ENCODE results near the gene ZNF830.

GRCh38 chr17:35003778-35004177 is 42.4 kb downstream of the ZNF830 start:
- TF ChIP-seq CTCF (CRISPR knock-in tag; IDR thresholded peaks at IDR 0.05) = no peak
- TF ChIP-seq NR3C1 (CRISPR knock-in tag; IDR thresholded peaks at IDR 0.05) = no peak
- TF ChIP-seq POLR2A (IDR thresholded peaks at IDR 0.05; ENCODE audit: insufficient read depth in 1 of 2, low read depth in 2 of 2, low read length in 2 of 2) = no peak
- TF ChIP-seq SRSF9 (IDR thresholded peaks at IDR 0.05; ENCODE audit: borderline replicate concordance, insufficient read depth, low read depth, low read length, poor library complexity, severe bottlenecking) = no peak
- TF ChIP-seq ZBTB44 (CRISPR knock-in tag; IDR thresholded peaks at IDR 0.05) = no peak
- TF ChIP-seq POLR2G (IDR thresholded peaks at IDR 0.05; ENCODE audit: low read depth, low read length) = no peak
